ENCODE results near the gene ALG11.

DNA sequence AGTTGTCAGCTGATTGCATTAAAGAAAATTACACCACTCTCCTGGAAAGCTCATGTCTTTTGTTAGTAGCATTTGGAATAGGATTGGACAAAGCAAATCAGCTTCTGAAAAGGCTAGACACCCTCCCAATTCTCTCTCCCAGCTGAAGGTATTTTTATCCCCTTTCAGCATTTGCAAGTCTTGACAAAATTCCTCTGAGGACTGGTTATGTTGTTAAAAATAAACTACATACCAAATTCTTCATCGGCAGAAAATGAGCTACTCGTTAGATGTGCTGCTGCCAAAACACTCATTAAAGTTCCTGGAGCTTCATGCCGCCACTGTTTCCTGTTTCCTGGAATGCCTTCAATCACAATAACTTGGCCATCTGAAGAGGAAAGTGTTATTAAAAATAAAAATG lies 49.4 kb downstream of the ALG11 start:
- TF ChIP-seq POLR2A (IDR thresholded peaks at IDR 0.05; ENCODE audit: extremely low read depth, insufficient read length) (no peak), MYC (IDR thresholded peaks at IDR 0.05; ENCODE audit: low read depth, low read length) (no peak)
- TF ChIP-seq, protein P1, sequence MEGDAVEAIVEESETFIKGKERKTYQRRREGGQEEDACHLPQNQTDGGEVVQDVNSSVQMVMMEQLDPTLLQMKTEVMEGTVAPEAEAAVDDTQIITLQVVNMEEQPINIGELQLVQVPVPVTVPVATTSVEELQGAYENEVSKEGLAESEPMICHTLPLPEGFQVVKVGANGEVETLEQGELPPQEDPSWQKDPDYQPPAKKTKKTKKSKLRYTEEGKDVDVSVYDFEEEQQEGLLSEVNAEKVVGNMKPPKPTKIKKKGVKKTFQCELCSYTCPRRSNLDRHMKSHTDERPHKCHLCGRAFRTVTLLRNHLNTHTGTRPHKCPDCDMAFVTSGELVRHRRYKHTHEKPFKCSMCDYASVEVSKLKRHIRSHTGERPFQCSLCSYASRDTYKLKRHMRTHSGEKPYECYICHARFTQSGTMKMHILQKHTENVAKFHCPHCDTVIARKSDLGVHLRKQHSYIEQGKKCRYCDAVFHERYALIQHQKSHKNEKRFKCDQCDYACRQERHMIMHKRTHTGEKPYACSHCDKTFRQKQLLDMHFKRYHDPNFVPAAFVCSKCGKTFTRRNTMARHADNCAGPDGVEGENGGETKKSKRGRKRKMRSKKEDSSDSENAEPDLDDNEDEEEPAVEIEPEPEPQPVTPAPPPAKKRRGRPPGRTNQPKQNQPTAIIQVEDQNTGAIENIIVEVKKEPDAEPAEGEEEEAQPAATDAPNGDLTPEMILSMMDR (IDR thresholded peaks at IDR 0.05; ENCODE audit: low read depth, low read length) = no peak
- TF ChIP-seq, protein P2, sequence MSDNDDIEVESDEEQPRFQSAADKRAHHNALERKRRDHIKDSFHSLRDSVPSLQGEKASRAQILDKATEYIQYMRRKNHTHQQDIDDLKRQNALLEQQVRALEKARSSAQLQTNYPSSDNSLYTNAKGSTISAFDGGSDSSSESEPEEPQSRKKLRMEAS (IDR thresholded peaks at IDR 0.05; ENCODE audit: low read depth, low read length) = no peak
